Measurements from ENCODE around the gene ATXN1. TPM values are rescaled to one million over a fixed set of nuclear protein-coding genes. Genes with fewer than 3 reads are reported as not detected.

The ATXN1 gene
- total and polyA plus RNA-seq, 2 of the 8 experiments (the other 6 are each of a cell fraction or from before 2014, with no cell fraction given) = 1.6 to 4.0 TPM

- 81% methylated on average over 4 of the region's 4 CpGs; no CpG with 5 or more reads in 1 of the 2 experiments for WGBS, 2 experiments (ENCODE audit: extremely low coverage in 1 of 2, insufficient coverage in 1 of 2, insufficient read length in 1 of 2, insufficient replicate concordance in 2 of 2, low coverage in 1 of 2, low lambda C conversion rate in 2 of 2, missing lambda C conversion rate in 1 of 2)
- POLR2A ChIA-PET (ENCODE audit: partially characterized antibody) = no interaction called here
- H3K4me3 ChIP-seq (ENCODE audit: extremely low read depth in 1 of 4, insufficient read depth in 2 of 4, low read depth in 3 of 4, low read length in 4 of 4) = no peak overlapping the region
Observed at GRCh38 chr6:16608444-16608843, 152.8 kb downstream of the ATXN1 start.

More at GRCh38 chr6:16608444-16608843, 152.8 kb downstream of the ATXN1 start:
- Histone ChIP-seq H3K23ac (ENCODE audit: insufficient read length) (no peak overlapping the region), H3K27me3 (replicated peaks in 1 of 4; ENCODE audit: control insufficient read depth in 3 of 4, extremely low read depth in 1 of 4, insufficient read depth in 3 of 4, low read length in 3 of 4) (no peaks in the 10 kb centered on the region), H3K14ac (ENCODE audit: insufficient read length) (no peak overlapping the region), H4K91ac (replicated peaks; ENCODE audit: insufficient read length, low read length) (no peak overlapping the region), H3K36me3 (ENCODE audit: control insufficient read depth in 2 of 4, insufficient read depth in 4 of 4, low read length in 3 of 4) (no peaks in the 10 kb centered on the region), H2BK120ac (replicated peaks; ENCODE audit: low read depth, low read length) (no peak overlapping the region), H2BK12ac (ENCODE audit: low read depth, low read length) (no peak overlapping the region), H3K23me2 (ENCODE audit: low read depth, low read length) (no peaks in the 10 kb centered on the region), H3K79me2 (ENCODE audit: control insufficient read depth in 1 of 2, insufficient read depth in 2 of 2, low read length in 2 of 2) (no peaks in the 10 kb centered on the region), H3K4ac (replicated peaks; ENCODE audit: insufficient read length, low read depth, low read length) (no peak overlapping the region), H3K18ac (ENCODE audit: extremely low read depth, low read length) (no peak overlapping the region), H3K56ac (replicated peaks; ENCODE audit: insufficient read length, low read depth, low read length) (no peak overlapping the region), H4K5ac (ENCODE audit: insufficient read length, low read depth, low read length) (no peak overlapping the region), H3K4me2 (ENCODE audit: insufficient read depth in 1 of 2, low read depth in 2 of 2, low read length in 2 of 2) (no peak overlapping the region), H3K79me1 (ENCODE audit: low read depth, low read length) (no peaks in the 10 kb centered on the region), H4K8ac (ENCODE audit: extremely low read depth, insufficient read depth, low read length) (no peak overlapping the region), H2BK15ac (ENCODE audit: low read length) (no peak overlapping the region), H3K9ac (replicated peaks in 1 of 4; ENCODE audit: extremely low read depth in 1 of 4, low read depth in 3 of 4, low read length in 3 of 4) (no peak overlapping the region), H4K20me1 (replicated peaks in 1 of 2; ENCODE audit: control insufficient read depth in 1 of 2, insufficient read depth in 2 of 2, low read length in 2 of 2) (no peaks in the 10 kb centered on the region), H2AFZ (ENCODE audit: low read length) (no peak overlapping the region), H2BK5ac (ENCODE audit: low read depth, low read length) (no peak overlapping the region), H2BK20ac (ENCODE audit: low read length) (no peak overlapping the region), H2AK5ac (ENCODE audit: low read depth, low read length) (no peak overlapping the region), H3K9me3 (ENCODE audit: insufficient read depth in 2 of 2, low read depth in 1 of 2, low read length in 1 of 2) (no peaks in the 10 kb centered on the region), H3K27ac (ENCODE audit: low read depth, low read length) (no peak overlapping the region), H3K4me1 (replicated peaks in 1 of 4; ENCODE audit: control insufficient read depth in 3 of 4, insufficient read depth in 4 of 4, low read length in 3 of 4) (no peaks in the 10 kb centered on the region)
- TF ChIP-seq POLR2AphosphoS5 (IDR thresholded peaks at IDR 0.05; ENCODE audit: low read depth, low read length) = no peak
- TF ChIP-seq TBP (IDR thresholded peaks at IDR 0.05; ENCODE audit: low read depth, low read length) = no peak
- TF ChIP-seq CBX5 (IDR thresholded peaks at IDR 0.05; ENCODE audit: low read depth, low read length) = no peak
- no peak for FAIRE-seq
- DNase-seq (ENCODE audit: low read depth in 1 of 2, low spot score in 2 of 2) = no peak
- CTCF ChIA-PET (ENCODE audit: partially characterized antibody) = interaction anchor here (1.4 kb wide), 1 partner anchor 97 kb away, joined by 4 read pairs; no protein-coding TSS in a partner anchor
